GM10266 (cell line): ENCODE measurements around the gene TMEM139.

ENCODE experiments used
- DNase-seq: peaks from one replicate; pipeline ENCODE4 v3.0.0; 2012; ENCODE audit errors: extremely low spot score
- TF ChIP-seq, protein P1 (sequence below): IDR thresholded peaks from 2 replicates; pipeline ENCODE4 v1.5.1; 2012; ENCODE audit warnings: mild to moderate bottlenecking, low read depth; ENCODE audit not compliant: control insufficient read depth, insufficient read depth; ENCODE audit errors: missing control alignments

The TMEM139 gene

DNA sequence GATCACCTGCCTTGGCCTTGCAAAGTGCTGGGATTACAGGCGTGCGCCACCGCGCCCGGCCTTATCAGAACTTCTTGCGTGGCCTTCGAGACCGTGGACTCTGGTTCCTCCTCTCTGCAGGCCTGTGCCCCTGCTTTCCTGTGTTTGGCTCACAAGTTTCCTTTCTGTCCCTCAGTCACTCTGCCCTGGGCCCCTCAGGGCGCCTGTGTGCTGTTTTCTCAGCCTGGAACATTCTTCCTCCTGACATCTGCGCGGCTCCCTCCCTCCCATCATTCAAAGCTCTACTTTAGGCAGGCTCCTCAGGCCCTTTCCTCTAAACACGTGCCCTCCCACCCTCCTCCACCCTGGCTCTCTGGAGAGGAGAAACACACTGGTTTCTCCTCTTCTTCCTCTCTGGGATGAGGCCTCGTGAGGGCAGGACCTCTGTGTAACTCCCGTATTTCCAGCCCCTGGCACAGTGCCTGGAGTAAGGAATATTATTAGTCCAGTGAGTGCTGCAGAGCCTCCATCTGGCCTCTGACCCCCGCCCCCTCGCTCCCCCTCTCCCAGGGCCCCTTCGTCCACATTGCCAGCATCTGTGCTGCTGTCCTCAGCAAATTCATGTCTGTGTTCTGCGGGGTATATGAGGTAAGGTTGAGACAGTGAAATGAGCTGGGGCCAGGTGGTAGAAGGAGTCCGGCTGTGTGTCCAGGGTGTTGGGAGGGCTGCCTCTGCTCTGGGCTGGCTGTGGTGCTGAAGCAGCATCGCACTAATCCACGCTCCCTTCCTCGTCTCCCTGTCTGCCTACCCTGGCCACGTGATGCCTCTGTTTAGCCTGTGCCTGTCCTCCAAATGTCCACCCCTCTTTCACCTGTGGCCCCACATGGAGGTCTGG lies 38.2 kb downstream of the TMEM139 start:
- TF ChIP-seq, protein P1, sequence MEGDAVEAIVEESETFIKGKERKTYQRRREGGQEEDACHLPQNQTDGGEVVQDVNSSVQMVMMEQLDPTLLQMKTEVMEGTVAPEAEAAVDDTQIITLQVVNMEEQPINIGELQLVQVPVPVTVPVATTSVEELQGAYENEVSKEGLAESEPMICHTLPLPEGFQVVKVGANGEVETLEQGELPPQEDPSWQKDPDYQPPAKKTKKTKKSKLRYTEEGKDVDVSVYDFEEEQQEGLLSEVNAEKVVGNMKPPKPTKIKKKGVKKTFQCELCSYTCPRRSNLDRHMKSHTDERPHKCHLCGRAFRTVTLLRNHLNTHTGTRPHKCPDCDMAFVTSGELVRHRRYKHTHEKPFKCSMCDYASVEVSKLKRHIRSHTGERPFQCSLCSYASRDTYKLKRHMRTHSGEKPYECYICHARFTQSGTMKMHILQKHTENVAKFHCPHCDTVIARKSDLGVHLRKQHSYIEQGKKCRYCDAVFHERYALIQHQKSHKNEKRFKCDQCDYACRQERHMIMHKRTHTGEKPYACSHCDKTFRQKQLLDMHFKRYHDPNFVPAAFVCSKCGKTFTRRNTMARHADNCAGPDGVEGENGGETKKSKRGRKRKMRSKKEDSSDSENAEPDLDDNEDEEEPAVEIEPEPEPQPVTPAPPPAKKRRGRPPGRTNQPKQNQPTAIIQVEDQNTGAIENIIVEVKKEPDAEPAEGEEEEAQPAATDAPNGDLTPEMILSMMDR = no peak

DNA sequence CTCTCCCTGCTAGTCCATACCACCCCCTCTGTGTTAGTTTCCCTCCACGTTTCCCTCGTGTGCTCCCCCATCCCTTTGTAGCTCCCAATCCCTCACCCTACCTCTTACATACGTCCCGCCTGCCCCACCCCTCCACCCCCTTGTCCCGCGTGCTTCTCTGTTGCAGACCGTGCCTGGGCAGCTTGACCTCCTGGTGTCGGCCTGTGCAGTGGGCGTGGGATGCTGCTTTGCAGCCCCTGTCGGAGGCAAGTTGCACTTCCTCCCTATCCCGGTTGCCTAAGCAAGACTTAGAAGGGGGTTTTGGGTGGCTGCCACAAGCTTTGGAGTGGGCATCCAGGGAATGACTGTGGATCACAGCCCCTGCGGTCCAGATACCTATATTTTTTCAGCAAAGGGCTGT lies 38.9 kb downstream of the TMEM139 start:
- TF ChIP-seq, protein P1 = no peak
- DNase-seq = no peak

More for the DNA sequence above, 38.2 kb downstream of the TMEM139 start:
- no peak for DNase-seq

DNA sequence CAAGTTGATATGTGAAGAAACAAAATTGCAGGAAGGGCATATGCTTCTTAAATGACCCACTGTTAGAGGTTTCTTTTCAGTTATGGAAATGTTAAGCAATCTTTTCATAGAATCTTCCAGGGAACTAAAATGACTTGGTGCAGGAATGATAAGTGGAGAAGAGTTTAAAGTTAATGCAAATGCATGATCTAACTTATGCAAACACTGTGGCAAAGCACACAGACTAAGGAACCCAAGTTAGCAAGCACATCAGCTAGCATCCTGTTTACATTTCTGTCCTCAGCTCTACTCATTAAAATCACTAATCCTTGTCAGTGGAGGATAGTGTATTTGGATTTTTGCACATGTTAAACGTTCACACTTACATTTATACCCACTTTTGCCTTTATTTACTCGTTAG lies 40.5 kb downstream of the TMEM139 start:
- TF ChIP-seq, protein P1 = no peak
- no peak for DNase-seq

DNA sequence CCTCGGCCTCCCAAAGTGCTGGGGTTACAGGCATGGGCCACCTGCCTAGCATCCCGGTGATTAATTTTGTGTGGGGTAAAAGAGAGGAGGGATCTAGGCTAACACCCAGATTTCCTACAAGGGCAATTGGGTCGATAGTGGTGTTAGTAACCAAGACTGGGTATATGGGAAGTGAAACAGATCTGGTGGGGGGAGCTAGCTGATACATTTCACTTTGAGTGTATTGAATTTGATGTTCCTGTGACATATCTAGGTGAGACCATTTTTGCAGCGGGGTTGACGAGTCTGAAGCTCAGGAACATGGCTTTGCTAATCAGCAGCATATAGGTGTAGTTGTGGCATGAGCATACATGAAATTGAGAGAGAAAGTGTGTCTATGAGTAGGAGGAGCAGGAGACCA lies 43.1 kb downstream of the TMEM139 start:
- DNase-seq = no peak
- TF ChIP-seq, protein P1 = no peak

DNA sequence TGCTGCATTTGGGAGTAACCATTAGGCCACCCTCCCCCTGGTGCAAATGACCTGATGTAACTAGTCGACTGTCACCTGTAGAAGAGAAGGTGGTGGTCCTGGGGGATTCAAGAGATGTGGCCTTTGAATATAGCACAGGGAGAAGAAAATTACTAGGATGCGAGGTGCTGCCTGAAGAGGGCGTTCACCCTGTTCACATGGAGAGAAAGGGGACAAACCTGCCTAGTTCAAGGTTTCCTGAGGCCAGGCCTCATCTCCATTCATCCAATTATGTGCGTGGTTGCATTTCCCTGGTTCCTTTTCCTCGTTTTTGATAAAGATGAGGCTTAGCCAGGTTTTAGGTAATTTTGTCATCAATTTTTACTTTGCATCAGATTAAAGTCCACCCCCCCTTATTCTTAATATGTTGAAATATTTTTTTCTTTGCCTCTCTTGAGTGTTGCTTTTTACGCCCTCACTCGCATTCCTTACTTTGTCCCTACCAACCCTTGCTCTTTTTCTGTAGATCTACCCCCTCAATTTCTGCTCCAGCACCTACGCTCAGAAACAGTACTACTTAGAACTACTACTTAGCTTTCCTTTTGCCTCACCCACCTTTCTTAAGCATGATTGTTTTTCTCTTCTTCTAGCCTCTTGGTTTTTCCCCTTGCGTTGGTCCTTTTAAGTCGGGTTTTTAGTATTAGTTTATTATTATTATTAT lies 44.9 kb downstream of the TMEM139 start:
- no peak for DNase-seq
- TF ChIP-seq, protein P1 = no peak

DNA sequence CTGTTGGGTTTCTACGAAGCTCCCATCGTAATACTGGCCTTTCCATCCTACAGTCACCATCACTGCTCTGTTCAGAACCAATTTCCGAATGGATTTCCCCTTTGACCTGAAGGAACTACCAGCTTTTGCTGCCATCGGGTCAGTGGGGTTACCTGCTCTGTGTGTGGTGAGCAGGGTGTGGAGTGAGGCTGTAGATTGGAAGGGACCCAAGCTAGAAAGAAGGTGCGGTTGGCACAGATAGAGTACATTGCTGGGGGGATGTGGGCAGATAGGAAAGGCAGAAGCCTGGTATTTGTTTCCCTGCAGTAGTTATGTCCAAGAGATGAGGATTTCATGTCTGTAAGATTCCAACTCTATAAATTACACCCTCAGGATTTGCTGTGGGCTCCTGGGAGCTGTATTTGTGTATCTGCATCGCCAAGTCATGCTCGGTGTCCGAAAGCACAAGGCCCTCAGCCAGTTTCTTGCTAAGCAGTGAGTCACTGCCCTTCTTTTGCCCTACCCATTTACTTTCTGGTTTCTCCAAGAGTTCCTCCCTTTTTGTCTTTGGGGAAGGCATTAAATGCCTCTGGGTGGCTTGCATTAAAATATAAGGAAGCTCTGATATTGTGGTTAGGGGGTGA lies 46.5 kb downstream of the TMEM139 start:
- DNase-seq = no peak

More for the DNA sequence above, 46.5 kb downstream of the TMEM139 start:
- TF ChIP-seq, protein P1 = no peak
